Panc1 (cell line): ENCODE results near the gene COL11A2. TPM values are rescaled to one million over a fixed set of nuclear protein-coding genes. Genes with fewer than 3 reads are reported as not detected.
A peak's percentile ranks its signal among the peaks of the same experiment; 100 is the strongest.

Source experiments
- ATAC-seq: fragments of 200-7000 bp; cut with Tn5 transposase; 2 replicates; pipeline ENCODE4 v1.9.1; 2020; ENCODE audit warnings: mild to moderate bottlenecking, moderate library complexity
- BruUV-seq: library from RNA; stranded (reverse); fragments of 400-500 nt; replicated peaks from 2 replicates; lab custom pipeline; 2021; lab: Mats Ljungman, UMichigan
- CTCF ChIA-PET: fragments of 300-600 bp; sonication (Branson Sonifier 250); formaldehyde crosslinking; loops from one replicate; lab custom pipeline; 2022; ENCODE audit warnings: antibody characterized with exemption; lab: Charles Lee
- POLR2A ChIA-PET: fragments of 300-600 bp; sonication (Branson Sonifier 250); formaldehyde crosslinking; loops from one replicate; lab custom pipeline; 2022; ENCODE audit warnings: antibody characterized with exemption; lab: Charles Lee
- DNase-seq: peaks from one replicate; pipeline ENCODE4 v3.0.0-alpha.2; 2010; ENCODE audit warnings: low read depth, low spot score
- H3K27ac ChIP-seq: 2 replicates; pipeline ENCODE4 v1.5.1; 2011; ENCODE audit warnings: mild to moderate bottlenecking, low read length, inconsistent platforms
- H3K27me3 ChIP-seq: fragments of 200-500 bp; sonication (Bioruptor generic); 2 replicates; pipeline ENCODE4 v1.6.0; 2014; ENCODE audit warnings: low read length, inconsistent platforms; ENCODE audit not compliant: control insufficient read depth, insufficient read depth
- H3K36me3 ChIP-seq: fragments of 200-500 bp; sonication (Bioruptor generic); 2 replicates; pipeline ENCODE4 v1.5.1; 2014; ENCODE audit warnings: inconsistent platforms, mild to moderate bottlenecking, low read length, moderate library complexity; ENCODE audit not compliant: control insufficient read depth, insufficient read depth
- H3K4me1 ChIP-seq: 2 replicates; pipeline ENCODE4 v1.5.1; 2011; ENCODE audit warnings: inconsistent platforms, mild to moderate bottlenecking, low read length, moderate library complexity; ENCODE audit not compliant: control insufficient read depth, insufficient read depth
- H3K4me3 ChIP-seq, 2 experiments: 2 replicates each; pipeline ENCODE4 v1.5.1; 2011 to 2012; ENCODE audit warnings: low read depth in 2 of 2, low read length in 2 of 2, mild to moderate bottlenecking in 2 of 2, inconsistent platforms in 1 of 2, moderate library complexity in 1 of 2
- H3K9me3 ChIP-seq: fragments of 200-500 bp; sonication (Bioruptor generic); 2 replicates; pipeline ENCODE4 v1.5.1; 2014; ENCODE audit warnings: low read depth, mild to moderate bottlenecking, inconsistent platforms, low read length, moderate library complexity; ENCODE audit not compliant: control insufficient read depth, insufficient read depth
- POLR2AphosphoS5 ChIP-seq: IDR thresholded peaks from 2 replicates; pipeline ENCODE4 v1.6.1; 2012; ENCODE audit warnings: mild to moderate bottlenecking, low read depth, low read length, moderate library complexity
- REST ChIP-seq, 2 experiments: IDR thresholded peaks; 2 replicates each; pipeline ENCODE4 v1.6.1; 2011 to 2012; ENCODE audit warnings: low read depth in 2 of 2, control low read depth in 1 of 2, low read length in 1 of 2, mild to moderate bottlenecking in 1 of 2, moderate library complexity in 1 of 2; ENCODE audit not compliant: insufficient read depth in 1 of 2
- SIN3A ChIP-seq: IDR thresholded peaks from 2 replicates; pipeline ENCODE4 v1.6.1; 2012; ENCODE audit warnings: low read depth, mild to moderate bottlenecking, low read length, moderate library complexity, borderline replicate concordance; ENCODE audit not compliant: insufficient read depth
- TCF7L2 ChIP-seq: IDR thresholded peaks from 2 replicates; pipeline ENCODE4 v1.6.1; 2011; ENCODE audit warnings: mild to moderate bottlenecking, low read depth, low read length, inconsistent platforms
- in situ Hi-C: cut with HindIII; loops from 2 replicates; pipeline ENCODE4 v1.10.0; 2016; ENCODE audit warnings: low sequenced_read_pairs, low pct_unique_long_range_greater_than_20kb
- intact Hi-C: fragments of 100-400 bp; cut with micrococcal nuclease; formaldehyde crosslinking; loops from one replicate; pipeline ENCODE4 v1.10.0; 2022; ENCODE audit not compliant: unreplicated experiment
- total RNA-seq: library from RNA; stranded (reverse); gene quantifications from one replicate; pipeline ENCODE4 v1.2.1, GENCODE V29; 2021; ENCODE audit not compliant: unreplicated experiment
- TF ChIP-seq, protein P1 (sequence below): fragments of 450-650 bp; IDR thresholded peaks from 2 replicates; pipeline ENCODE4 v1.5.1; 2017; ENCODE audit warnings: mild to moderate bottlenecking

The COL11A2 gene
- total RNA-seq, 1 experiment from 2014 or later = 0.57 TPM

DNA sequence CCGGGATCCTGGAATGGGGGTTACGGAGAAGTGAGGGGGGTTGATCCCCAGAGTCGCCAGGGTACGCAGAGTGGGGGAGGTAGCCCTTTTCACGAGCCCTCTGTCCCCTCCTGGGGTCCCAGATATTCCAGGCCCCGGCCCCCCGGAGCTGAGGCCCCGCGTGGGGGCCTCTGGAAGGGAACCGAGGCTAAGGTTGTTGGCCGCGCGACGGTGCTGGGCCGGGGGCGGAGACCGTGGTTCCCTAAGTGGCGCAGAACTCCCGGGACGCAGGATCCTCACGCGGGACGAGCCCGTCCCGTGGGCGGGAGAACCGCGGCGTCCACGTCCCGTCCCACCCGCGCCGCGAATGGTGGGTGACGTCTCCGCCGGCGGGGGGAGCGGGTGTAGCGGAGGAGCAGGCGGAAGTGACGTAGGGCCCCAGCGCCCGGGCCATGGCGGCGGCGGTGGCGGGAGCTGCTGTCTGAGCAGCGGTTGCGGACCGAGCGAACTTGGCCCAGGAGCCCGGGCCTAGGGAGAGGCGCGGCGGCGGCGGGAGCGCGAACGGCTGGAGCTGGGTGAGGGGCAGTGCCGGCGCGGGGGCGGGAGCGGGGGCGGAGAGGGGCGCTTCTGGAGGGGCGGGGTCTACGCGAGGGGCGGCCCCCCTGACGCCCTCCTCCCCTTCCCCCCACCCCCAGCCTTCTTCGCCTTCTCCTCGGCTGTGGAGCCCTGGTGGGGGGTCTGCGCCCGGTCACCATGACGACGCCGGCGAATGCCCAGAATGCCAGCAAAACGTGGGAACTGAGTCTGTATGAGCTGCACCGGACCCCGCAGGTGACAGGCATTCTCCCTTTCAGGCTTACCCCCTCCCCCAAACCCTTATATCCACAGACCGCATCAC is 16.1 kb upstream of the COL11A2 start, which contains the start of gene RING1:
RING1 (plus strand) TSS at position 410 of the 877 bp plus-strand sequence; CDS start at position 733, 323 bp downstream.
- Histone ChIP-seq H3K36me3 (no peaks in the 10 kb centered on the region; the same call in 1 of the 2 replicates), H3K27me3 (no peaks in the 10 kb centered on the region), H3K27ac (peak within 1 kb of the TSS; percentile 95), H3K4me1 (peaks cover 39% of the 10 kb centered on the region), H3K4me3 (peak within 1 kb of the TSS; percentile 84 to 92), H3K9me3 (no peaks in the 10 kb centered on the region)
- TF ChIP-seq SIN3A (peak; percentile 93; the same call in 1 of the 2 replicates), REST (IDR thresholded peaks at IDR 0.05; ENCODE audit: insufficient read depth in 1 of 2, low read depth in 2 of 2, low read length in 1 of 2) (0 out of 4 replicates have a peak, but pooled peaks of 1 of the 2 experiments have one; percentile 57), POLR2AphosphoS5 (peak; percentile 67), TCF7L2 (no peak)
- TF ChIP-seq, protein P1, sequence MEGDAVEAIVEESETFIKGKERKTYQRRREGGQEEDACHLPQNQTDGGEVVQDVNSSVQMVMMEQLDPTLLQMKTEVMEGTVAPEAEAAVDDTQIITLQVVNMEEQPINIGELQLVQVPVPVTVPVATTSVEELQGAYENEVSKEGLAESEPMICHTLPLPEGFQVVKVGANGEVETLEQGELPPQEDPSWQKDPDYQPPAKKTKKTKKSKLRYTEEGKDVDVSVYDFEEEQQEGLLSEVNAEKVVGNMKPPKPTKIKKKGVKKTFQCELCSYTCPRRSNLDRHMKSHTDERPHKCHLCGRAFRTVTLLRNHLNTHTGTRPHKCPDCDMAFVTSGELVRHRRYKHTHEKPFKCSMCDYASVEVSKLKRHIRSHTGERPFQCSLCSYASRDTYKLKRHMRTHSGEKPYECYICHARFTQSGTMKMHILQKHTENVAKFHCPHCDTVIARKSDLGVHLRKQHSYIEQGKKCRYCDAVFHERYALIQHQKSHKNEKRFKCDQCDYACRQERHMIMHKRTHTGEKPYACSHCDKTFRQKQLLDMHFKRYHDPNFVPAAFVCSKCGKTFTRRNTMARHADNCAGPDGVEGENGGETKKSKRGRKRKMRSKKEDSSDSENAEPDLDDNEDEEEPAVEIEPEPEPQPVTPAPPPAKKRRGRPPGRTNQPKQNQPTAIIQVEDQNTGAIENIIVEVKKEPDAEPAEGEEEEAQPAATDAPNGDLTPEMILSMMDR = no peak
- ChIA-PET POLR2A (interaction anchor here (0.5 to 1.4 kb wide), 3 partner anchors 10 to 236 kb away, joined by 3 to 9 read pairs (median 6); no protein-coding TSS in a partner anchor), CTCF (interaction anchor here (0.7 kb wide), 1 partner anchor 30 kb away, joined by 3 read pairs; no protein-coding TSS in a partner anchor)
- ATAC-seq = peak; percentile 69
- DNase-seq = no peak
- in situ Hi-C loops = no loop called here
- no TSS peak for BruUV-seq
- intact Hi-C loops = no loop called here

DNA sequence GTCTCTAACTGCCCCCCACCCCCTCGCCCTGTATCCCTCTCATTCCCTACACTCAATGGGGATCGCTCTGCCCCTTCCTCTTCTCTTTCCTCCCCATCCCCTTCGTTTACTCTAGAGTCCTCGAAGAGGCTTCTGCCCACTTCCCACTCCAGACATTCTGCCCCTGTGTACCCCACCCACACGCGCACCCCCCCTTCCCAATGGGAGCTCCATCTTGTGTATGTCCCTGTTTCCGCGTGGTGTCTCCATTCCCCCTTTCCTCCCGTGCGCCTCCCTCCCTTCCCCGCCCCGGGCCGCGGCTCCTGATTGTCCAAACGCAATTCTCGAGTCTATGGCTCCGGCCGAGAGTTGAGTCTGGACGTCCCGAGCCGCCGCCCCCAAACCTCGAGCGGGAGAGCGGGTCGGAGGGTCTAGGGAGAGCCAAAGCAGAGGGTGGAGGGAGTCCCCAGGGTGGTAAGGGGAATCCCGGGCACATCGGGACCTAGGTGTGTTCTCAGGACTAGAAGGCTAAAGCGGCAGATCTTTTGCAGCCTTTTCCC is 15.4 kb upstream of the COL11A2 start:
- Histone ChIP-seq H3K4me3 (peak overlapping the region; percentile 84 to 92), H3K27me3 (no peaks in the 10 kb centered on the region), H3K36me3 (peaks cover 4% of the 10 kb centered on the region), H3K27ac (peak overlapping the region; percentile 95), H3K9me3 (no peaks in the 10 kb centered on the region), H3K4me1 (peaks cover 41% of the 10 kb centered on the region)
- TF ChIP-seq, protein P1 = no peak
- TF ChIP-seq REST (IDR thresholded peaks at IDR 0.05; ENCODE audit: insufficient read depth in 1 of 2, low read depth in 2 of 2, low read length in 1 of 2) = no peak
- no peak for TF ChIP-seq POLR2AphosphoS5
- TF ChIP-seq TCF7L2 = no peak
- no peak for TF ChIP-seq SIN3A
- TSS peak; percentile 98 for BruUV-seq
- CTCF ChIA-PET = no interaction called here
- intact Hi-C loops = no loop called here
- POLR2A ChIA-PET = interaction anchor here (0.6 kb wide), 1 partner anchor 236 kb away, joined by 6 read pairs; no protein-coding TSS in a partner anchor
- DNase-seq = no peak
- peak; percentile 11; the same call in 1 of the 2 replicates for ATAC-seq
- in situ Hi-C loops = no loop called here
